Loucy (cell line): ENCODE results near the gene FIBIN.

Experiments
- CTCF ChIP-seq: fragments of 200-600 bp; sonication (generic); conservative IDR thresholded peaks from 2 replicates; pipeline ENCODE4 v1.5.1; 2014; ENCODE audit warnings: mild to moderate bottlenecking, antibody characterized with exemption, low read length
- EZH2phosphoT487 ChIP-seq: fragments of 200-600 bp; IDR thresholded peaks from 2 replicates; pipeline ENCODE4 v1.6.1; 2018; ENCODE audit warnings: antibody characterized with exemption, mild to moderate bottlenecking, moderate library complexity, borderline replicate concordance

GRCh38 chr11:26971961-26972360 is 22.0 kb upstream of the FIBIN start:
- TF ChIP-seq CTCF (no peak), EZH2phosphoT487 (no peak)
